ENCODE measurements around the gene VEZF1.

VEZF1 gene

GRCh38 chr17:57924677-57925076 is 63.4 kb downstream of the VEZF1 start:
- TF ChIP-seq, protein P1, sequence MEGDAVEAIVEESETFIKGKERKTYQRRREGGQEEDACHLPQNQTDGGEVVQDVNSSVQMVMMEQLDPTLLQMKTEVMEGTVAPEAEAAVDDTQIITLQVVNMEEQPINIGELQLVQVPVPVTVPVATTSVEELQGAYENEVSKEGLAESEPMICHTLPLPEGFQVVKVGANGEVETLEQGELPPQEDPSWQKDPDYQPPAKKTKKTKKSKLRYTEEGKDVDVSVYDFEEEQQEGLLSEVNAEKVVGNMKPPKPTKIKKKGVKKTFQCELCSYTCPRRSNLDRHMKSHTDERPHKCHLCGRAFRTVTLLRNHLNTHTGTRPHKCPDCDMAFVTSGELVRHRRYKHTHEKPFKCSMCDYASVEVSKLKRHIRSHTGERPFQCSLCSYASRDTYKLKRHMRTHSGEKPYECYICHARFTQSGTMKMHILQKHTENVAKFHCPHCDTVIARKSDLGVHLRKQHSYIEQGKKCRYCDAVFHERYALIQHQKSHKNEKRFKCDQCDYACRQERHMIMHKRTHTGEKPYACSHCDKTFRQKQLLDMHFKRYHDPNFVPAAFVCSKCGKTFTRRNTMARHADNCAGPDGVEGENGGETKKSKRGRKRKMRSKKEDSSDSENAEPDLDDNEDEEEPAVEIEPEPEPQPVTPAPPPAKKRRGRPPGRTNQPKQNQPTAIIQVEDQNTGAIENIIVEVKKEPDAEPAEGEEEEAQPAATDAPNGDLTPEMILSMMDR (IDR thresholded peaks at IDR 0.05; ENCODE audit: borderline replicate concordance, control extremely low read depth, extremely low read depth, insufficient read depth, missing control alignments) = no peak
- no peak for DNase-seq (ENCODE audit: low spot score)
- in situ Hi-C loops (cut with MboI; ENCODE audit: low sequenced_read_pairs, unreplicated experiment) = no loop called here
